UCSD-AML1 (cell line): ENCODE measurements around the gene TBX15.
"Not testable (repeated sequence)": the region's sequence is repeated elsewhere in the genome, so short reads cannot be mapped to it uniquely, and the experiment has no call there.

Source experiments
- DNase-seq: peaks from one replicate; lab custom pipeline; 2025; ENCODE audit not compliant: unreplicated experiment; lab: John Stamatoyannopoulos, UW

Gene TBX15

DNA sequence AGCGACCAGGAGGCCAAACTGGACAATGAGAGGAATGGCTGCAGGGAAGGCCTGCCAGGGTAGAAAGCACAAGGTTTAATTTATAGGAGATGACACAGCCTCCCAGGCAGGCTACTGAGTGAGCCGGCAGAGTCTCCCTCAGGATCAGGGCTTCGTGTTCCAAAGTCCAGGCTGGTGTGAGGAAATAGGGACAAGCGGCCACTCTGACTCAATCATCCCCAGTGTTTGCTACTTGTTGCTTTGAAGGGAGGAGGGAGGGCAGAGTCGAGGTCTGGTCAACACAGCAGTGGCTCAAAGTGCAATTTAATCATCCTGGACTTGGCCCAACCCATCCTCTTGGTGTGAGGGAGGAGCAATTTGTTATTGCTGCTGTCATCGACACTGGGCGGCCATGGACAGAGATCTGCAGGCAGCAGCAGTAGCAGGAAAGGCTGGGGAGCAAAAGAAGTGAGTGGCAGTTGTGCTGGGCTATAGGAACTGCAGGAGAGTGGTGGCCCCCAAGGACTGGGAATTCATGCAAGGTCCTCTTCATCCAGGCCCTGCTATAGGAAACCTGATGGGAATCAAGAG lies 27.5 kb downstream of the TBX15 start:
- no peak for DNase-seq

DNA sequence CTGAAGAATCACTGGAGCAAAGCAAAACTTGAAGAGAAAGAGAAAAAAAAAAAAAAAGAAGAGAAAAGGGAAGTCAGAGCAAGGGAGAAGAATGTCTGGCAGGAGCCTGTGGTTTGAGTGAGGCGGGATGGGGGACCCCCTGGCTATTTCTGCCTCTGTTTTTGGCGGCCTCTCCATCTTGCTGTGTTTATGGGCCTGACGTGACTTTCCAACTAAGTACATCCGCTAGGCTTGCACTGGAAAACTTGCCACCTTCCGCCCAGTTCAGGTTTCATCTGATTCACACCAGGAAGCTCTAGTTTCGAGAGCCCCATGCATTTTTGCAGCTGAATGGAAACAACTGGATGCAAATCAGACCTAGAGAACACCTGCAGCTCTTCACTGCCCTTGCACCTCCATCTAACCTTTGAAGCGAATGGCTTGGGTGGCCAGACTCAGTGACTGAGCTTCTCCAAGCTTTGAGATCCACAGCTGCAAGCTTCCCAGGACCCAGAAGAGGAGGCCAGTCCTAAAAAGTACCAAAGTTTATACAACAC lies 28.0 kb downstream of the TBX15 start:
- DNase-seq = no peak

DNA sequence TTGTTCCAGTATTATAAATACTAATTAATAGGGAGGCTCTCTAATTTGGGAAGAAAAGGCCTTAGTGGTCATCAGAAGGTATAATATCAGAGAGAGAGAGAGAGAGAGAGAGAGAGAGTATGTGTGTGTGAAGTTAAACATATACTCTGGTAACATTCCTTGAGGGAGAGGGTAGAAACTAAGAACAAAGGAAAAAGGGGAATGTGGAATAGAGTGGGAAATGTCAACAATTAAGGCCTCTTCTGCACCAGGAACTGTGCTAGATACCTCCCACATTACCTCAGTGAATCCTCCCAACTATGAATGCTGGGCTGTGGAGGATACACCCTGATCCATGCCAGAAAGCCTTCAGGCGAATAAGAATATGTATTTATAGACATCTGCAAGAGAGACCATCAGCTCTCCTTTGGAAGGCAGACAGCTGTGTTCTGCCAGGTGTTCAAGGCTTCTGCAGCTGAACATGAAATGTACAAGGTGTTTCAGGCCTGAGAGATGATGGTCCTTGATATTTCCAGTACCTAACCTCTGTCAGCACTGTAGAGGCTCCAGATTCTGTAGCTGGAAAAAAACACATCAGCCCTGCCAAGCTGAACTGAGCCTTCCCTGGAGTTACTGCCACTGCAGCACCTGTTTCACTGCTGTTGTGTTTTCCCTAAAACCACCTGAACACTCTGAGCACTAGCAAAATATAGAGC lies 29.1 kb downstream of the TBX15 start:
- no peak for DNase-seq

DNA sequence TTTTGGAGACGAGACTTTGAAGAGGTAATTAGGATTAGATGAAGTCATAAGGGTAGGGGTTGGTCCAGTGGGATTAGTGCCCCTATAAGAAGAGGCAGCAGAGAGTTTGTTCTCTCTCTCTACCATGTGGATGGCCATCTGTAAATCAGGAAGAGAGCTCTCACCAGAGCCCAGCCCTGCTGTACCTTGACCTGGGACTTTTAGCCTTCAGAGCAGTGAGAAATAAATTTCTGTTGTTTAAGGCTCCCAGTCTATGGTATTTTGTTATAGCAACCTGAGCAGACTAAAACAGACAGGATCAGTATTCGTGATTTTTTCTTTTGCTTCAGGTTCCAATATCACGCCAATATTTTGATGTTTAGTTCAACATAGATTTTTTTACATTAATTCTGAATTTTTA lies 30.0 kb downstream of the TBX15 start:
- DNase-seq = no peak

DNA sequence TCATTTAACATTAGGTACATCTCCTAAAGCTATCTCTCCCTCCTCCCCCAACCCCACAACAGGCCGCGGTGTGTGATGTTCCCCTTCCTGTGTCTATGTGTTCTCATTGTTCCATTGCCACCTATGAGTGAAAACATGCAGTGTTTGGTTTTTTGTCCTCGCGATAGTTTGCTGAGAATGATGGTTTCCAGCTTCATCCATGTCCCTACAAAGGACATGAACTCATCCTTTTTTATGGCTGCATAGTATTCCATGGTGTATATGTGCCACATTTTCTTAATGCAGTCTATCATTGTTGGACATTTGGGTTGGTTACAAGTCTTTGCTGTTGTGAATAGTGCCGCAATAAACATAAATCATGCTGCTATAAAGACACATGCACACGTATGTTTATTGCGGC lies 30.6 kb downstream of the TBX15 start:
- not testable (repeated sequence) for DNase-seq

DNA sequence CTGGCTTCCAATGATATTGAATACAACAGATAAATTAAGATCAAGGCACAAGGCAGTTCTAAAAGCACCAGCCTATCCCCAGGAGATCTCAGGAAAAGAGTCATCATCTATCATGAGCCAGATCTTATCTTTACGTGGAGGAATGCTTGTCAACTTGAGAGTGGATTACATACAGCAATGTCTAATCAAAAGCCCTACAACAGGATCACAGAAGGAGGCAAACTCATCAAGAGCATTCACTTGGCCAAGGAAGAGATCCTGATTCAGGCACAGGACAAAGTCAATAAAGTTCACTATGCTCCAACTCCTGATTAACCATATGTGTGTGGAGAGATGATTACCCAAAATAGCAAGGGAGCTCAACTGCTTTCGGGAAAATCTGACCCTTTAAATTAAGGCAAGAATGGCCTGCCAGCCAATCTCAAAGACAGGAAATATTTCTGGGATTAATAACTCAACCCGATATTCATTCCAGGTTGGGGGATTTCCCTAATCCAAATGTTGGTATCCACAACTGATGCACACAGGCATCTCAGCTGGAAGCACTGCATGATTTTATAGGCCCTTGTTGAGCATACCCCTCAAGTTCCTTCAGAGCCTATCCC lies 33.7 kb downstream of the TBX15 start:
- no peak for DNase-seq

DNA sequence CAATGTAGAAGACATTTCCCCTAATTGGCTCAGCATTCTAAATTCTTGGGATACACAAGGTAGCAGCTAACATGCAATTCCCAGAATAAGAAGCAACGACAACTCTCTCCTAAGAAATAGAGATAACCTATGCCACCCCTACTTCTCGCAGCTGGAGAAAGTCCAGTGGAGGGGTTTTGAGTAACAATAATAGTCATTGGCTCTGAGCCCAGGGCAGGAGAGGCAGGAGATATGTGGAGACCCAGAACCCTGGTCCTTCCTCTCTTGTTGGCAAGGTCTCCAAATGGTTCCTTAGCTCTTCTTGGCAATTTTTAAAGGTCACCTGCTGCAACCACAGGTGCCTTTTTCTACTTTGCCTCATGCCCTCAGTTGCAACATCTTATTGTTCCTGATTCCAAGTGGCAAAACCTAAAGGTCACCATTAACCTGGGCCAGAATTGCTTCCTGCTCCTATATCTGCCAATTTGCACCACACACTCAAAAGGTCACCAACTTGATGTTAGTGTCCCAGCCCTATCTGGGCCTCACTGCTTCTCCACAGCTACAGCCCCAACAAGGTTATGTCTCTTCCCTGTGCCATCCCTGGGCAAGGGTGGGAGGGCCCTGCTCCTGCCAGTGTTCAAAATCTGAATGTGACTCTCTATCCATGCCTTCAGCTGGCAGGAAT lies 36.7 kb downstream of the TBX15 start:
- DNase-seq = no peak

DNA sequence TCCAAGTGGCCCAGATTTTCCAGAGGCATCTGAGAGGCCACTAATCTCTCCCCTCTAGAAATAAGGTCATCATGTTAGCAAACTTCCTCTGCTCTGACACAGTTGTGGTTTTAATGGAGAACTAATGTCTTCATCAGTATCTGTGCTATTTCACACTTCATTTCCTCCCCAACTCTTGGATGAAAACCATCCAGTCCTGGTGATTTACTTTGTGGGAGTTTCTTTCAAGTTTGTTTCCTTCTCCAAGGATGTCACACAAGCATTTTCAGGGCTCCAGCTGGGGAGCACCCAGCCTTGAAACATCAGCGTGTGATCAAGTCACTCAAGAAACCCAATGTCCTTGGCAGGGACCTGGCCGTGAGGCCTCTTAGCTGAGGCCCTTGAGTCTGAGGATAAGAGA lies 38.8 kb downstream of the TBX15 start:
- DNase-seq = no peak

DNA sequence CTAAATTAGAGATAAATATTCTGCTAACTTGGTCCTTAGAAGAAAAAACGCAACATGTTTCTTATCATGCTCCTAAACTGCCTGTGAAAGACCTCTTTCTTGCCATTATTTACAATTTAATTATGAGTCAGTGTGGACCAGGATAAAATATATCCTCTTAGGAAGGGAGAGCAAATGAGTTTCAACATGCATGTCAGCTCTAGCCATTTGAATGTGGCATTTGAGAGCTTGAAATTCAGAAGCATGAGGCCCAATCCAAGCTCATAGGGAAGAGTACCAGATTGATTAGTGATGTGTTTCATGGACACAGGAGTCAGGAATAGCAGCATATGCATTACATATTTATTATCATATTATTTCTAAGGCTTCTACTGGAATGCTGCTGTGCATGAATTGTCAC lies 39.3 kb downstream of the TBX15 start:
- no peak for DNase-seq

DNA sequence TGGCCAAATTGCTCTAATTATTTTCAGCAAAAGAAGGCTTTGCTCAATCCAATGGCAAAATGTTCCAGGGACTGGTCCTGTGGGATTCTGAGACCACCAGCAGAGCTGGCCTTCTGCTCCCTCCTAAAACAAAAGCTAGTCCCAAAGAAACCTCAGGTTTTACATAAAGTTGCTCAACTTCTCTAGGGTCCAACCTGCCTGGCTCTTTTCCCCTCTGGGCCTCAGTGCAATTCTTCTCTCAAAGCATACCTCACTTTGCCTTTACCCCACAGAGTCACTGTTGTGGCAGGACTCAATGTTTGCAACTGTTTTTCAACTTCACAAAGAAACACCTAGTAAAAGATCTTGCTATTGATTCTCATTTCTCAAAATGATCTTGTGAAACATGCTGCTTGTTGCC lies 39.8 kb downstream of the TBX15 start:
- no peak for DNase-seq

DNA sequence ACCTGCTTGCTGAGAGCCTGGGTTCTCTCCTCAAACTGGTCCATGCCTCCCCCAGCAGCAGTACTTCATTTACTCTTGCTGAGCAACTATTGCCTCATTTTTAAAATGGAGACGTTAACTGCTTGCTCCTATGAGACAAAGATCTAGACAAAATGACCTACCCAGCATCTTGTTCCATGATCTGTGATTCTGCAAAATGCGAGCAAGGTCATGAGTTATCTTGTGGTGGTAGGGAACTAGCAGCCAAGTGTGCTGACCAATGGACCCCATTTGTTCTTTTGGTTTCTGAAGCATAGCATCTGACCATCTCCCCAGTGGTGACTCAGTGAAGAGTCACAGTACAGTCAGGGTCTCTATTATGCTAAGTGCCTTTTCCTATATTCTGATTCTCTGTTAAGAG lies 40.4 kb downstream of the TBX15 start:
- no peak for DNase-seq

DNA sequence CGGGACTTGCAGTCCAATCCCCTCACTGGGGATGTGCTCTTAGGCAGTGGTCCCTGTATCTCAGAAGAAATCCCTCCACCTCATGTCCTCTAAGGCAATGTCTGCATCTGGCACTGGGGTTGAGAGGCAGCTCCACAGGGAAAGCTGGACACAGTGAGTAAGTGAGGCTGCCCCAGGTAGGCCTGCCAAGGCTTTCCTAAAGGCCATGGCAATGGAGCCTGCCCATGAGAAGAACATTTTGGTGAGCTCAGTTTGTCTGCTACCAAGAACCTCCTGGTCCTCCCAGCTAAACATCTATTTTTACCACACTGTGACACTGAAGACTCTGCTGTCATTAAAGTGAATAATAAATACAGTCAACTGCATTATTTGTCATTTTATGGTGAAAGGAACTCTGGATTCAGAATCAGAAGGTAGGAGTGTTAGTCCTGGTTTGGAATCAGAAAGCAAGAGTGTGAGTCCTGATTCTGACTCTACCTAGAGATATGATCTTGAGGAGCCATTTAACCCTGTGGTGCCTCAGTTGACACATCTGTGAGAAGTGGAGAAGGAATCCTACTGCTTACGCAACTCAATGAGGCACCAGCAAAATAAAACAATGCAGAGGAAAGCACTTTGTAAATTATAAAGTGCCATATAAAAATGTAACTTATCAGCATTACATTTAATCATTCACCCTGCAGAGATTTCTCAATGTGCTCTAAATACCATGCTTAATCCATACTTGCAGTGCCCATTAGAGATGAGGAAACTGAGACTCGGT lies 41.0 kb downstream of the TBX15 start:
- no peak for DNase-seq

DNA sequence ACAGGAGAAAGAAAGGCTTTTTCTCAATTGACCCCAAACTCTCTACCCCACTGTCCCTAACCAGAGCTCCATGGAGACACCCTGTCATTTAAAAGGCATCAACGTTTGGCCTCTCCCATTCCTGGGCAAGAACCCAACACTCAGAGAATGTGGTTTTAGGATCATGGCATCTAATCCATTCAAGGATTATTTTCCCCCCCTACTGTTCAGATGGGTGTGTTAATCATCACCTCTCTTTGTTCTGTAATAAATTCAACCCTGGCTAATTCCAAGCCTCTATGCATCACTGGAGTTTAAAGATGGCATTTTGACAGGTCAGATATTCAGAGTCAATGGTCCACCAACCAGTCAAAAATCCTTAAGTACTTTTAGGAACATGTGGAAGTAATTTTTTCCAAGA lies 42.7 kb downstream of the TBX15 start:
- no peak for DNase-seq

DNA sequence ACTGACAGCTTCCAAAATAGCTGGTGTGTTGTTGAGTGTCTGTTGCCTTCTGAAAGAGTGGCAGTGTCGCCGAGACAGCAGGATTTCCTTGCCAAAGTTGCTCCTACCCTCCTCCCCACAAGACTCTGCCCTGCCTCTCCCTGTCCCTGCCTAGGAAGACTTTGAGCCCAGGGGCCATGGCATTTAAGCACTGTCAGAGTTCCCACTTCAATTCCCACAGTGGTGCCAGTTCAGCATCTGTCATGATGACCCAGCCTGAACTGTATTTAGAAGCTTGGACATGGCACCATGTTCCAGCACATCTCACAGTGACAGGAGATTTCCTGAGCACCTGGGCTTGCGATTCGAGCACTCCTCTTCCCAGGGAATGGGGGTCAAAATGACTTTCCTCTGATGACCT lies 43.6 kb downstream of the TBX15 start:
- DNase-seq = no peak

DNA sequence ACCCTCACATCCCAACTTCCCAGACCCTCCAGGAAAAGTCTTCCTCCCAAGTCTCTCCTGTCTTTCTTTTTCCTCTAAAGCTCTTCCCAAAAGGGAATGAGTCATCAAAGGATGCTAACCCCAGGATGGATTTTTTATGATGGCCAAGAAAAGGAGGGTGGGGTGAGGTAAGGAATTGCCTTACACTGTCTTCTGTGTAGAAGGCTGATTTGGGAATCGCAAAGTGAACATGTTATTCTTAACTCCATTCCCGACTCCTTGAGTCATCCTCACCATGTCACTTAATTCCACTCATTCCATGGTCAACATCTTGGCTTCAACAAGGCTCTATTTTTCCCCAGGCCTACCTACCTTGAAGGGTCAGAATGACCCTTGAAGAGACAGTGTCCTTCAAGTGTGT lies 44.0 kb downstream of the TBX15 start:
- no peak for DNase-seq

DNA sequence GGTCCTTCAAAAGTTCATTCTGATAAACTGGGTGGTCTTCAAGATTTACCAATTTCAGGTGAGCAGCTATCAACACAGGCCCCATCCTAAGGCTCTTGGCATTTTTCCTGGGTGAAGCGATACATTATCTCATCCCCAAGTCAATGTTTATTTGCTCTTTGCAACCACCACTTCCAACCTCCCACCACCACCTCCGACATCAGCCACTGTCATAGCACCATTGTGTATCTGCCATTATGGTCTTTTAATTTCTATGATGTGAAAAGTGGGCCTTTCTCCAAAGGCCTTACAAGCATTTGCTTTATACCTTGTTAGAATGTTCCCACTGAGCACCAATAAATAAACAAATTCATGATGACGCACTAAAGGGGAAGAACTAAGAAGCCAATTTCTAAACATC lies 47.2 kb downstream of the TBX15 start:
- no peak for DNase-seq

DNA sequence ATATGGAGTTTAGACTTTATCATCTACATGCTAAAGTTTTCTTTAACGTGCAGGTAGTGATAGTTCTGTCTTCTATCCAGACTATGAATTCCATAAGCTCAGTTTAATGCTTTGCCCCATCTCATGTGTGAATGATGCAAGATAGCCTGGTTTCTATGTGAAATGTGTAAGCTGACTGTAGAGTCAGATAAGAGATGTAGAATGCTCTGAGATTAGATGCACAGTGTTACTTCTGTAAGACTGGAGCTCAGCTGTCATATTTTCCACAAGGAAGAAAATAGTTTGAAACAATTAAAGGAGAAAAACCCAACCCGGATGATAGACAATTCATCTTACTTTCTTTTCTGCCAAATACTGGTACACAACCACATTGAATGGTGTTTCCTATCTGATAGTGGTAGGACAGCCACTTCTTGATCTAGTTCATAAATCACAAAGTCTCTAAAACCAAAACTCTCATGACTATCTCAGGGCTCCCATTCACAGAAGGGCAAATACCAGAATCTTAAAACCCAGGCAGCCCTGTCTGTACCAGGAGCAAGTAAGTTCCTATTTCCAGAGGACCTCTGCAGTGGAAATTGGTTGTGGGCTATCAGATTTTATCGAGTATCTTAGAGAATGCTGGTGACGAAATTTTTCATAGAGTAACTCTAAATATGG lies 50.6 kb downstream of the TBX15 start:
- DNase-seq = no peak

DNA sequence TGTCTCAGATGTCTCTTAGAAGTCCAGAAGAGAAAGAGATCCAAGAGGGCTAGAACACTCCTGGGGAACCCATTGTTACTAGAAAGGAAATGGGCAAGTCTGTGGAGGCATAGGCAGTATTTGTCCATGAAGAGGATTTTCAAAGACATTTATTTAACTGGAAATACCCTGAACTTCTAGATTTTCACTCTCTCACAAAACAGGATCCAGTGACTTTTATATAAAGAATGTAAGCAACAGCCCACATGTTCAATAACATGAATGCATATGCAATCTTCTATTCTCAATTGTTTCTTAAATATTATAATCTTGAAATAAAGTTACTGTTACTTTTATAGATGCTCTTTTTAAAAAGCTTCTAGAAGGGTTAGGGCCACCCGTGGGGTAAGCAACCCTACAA lies 53.4 kb downstream of the TBX15 start:
- DNase-seq = no peak

DNA sequence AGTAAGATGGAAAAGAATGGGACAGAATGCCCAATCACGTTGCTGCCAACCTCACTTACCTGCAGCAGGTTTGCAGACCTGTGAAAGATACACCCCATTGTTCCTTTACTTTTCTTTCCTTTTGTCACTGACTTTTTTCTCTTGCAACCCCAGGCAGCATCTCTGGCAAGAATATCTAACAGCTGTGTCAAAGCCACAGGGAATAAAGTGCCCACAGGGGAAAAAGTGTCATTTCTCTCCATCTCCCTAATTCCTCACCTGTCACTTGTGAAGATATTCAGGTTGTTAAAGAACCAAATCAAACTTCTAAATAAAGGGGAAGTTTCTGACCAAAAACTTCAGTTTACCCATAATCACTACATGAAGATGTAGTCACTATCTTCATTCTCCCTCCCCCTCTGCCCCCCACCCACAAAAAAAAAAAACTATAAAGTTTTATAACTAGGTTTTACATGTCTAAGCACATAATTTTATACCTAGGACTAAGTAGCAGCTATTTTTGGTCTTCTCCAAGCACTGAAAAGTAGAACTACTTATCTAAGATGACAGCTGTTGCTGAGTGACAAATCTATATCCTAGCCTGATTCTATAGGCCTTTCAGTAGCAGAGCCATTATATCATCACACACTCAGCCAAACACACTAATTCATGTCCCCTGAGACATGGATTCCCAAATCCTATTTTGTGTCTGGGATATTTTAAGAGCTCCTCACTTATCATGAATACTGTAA lies 54.9 kb downstream of the TBX15 start:
- no peak for DNase-seq

DNA sequence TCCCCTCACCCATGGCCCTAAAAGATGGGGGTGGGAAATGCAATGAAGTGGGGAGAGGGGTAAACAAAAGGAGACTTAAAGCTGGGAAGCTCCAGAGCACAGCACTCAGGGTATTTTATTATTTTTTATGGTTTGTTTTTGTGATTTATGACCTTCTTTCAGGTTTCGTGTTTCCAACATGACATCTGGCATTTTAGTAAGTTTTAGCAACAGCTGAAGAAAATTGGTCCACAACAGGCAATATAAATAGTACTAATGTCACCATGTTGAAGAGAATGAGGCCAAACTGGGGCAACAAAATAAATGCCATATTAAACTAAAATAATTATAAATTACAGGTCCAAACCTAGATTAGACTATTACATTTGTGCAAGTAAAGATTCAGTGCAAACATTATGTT lies 56.3 kb downstream of the TBX15 start:
- DNase-seq = no peak
